Bronchial epithelial cell (primary cell): ENCODE measurements around the gene GAMT. TPM values are rescaled to one million over a fixed set of nuclear protein-coding genes. Genes with fewer than 3 reads are reported as not detected.

ENCODE experiments used
- DNase-seq: peaks from one replicate; pipeline ENCODE4 v3.0.0-alpha.2; 2010; ENCODE audit warnings: low read depth
- FAIRE-seq: peaks from 2 replicates; lab custom pipeline; 2011; peaks lifted over from hg19 to GRCh38; lab: Jason Lieb, UNC
- H3K27me3 ChIP-seq: 2 replicates; pipeline ENCODE4 v1.5.1; 2011; ENCODE audit warnings: low read length; ENCODE audit not compliant: control insufficient read depth, insufficient read depth
- H3K36me3 ChIP-seq: 2 replicates; pipeline ENCODE4 v1.5.1; 2011; ENCODE audit warnings: low read length; ENCODE audit not compliant: control insufficient read depth, insufficient read depth
- H3K4me3 ChIP-seq: 2 replicates; pipeline ENCODE4 v1.5.1; 2011; ENCODE audit warnings: mild to moderate bottlenecking, low read depth, low read length, control low read depth
- total RNA-seq: library from RNA; depleted of rRNA; stranded (reverse); fragments of >200 nt; gene quantifications from 2 replicates; pipeline ENCODE4 v1.2.1, GENCODE V29; 2014
- TF ChIP-seq, protein P1 (sequence below): IDR thresholded peaks from 2 replicates; pipeline ENCODE4 v1.5.1; 2011; ENCODE audit warnings: mild to moderate bottlenecking, moderate library complexity, low read length, control low read depth, inconsistent platforms; ENCODE audit not compliant: insufficient read depth, severe bottlenecking

GAMT gene
- total RNA-seq, 1 donor from 2014 or later, result 6.8 TPM

DNA sequence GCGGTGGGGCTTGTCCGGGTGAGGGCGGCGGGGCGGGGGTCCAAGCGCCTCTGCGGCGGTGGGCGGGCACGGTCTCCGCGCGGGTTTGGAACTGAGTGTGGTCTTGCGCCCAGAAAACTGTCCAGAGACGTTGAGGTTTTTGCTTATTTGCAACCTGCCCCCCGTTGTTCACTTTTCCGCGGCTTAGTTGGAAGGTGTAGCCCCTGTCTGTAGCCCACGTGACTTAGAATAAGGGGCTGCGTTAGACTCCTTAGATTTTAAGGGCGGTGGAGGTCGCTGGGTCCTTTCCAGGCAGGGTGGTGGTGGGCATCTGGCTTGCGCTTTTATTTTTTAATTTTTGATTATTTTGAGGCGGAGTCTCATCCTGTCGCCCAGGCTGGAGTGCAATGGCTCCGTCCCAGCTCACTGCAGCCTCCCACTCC, 37.6 kb upstream of the GAMT start:
- TF ChIP-seq, protein P1, sequence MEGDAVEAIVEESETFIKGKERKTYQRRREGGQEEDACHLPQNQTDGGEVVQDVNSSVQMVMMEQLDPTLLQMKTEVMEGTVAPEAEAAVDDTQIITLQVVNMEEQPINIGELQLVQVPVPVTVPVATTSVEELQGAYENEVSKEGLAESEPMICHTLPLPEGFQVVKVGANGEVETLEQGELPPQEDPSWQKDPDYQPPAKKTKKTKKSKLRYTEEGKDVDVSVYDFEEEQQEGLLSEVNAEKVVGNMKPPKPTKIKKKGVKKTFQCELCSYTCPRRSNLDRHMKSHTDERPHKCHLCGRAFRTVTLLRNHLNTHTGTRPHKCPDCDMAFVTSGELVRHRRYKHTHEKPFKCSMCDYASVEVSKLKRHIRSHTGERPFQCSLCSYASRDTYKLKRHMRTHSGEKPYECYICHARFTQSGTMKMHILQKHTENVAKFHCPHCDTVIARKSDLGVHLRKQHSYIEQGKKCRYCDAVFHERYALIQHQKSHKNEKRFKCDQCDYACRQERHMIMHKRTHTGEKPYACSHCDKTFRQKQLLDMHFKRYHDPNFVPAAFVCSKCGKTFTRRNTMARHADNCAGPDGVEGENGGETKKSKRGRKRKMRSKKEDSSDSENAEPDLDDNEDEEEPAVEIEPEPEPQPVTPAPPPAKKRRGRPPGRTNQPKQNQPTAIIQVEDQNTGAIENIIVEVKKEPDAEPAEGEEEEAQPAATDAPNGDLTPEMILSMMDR, result no peak
- DNase-seq, result no peak
- no peak for FAIRE-seq
- H3K36me3 ChIP-seq, result peaks cover 20% of the 10 kb centered on the region
- H3K27me3 ChIP-seq, result no peaks in the 10 kb centered on the region
- peak overlapping the region; percentile 78 for H3K4me3 ChIP-seq

DNA sequence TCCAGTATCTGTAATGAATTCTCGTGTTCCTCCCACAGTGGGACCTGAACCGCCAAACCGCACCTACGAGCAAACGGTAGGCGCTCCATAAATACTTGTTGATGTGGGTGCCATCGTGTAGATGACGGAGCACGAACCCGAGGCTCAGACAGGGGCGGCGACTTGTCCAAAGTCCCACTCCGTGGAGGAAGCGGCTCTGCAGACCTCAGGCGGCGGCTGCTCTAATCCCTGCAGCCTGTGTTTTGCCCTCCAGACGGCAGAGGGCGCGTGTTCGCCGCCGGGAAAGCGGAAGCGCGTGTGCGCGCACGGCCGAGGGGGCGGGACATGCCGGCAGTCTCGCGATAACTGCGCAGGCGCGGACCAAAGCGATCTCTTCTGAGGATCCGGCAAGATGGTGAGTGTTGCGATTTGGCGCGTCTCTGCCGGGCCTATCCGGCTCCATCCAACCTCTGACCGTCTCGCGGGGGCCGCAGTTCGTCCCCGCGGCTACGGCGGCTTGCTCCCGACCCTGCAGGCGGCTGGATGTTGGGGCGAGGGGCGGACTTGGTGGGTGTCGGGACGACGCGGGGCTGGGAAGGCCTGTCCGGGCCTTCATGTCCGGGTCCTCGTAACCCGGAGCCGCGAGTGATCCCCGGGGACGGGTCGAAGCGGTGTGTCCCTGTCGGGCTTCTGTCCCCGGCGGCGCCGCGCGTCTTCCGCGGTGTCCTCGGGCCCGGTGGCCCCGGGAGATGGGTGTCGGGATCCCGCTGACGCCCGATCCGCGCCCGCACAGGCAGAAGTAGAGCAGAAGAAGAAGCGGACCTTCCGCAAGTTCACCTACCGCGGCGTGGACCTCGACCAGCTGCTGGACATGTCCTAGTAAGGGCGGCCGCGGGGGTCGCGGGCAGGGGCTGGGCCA, 36.9 kb upstream of the GAMT start, which contains the start of gene RPS15:
TSS of gene RPS15 (plus strand) at position 362 of the 898 bp plus-strand sequence. CDS start at position 392, 30 bp downstream.
- Histone ChIP-seq H3K4me3 (peak within 1 kb of the TSS; percentile 78), H3K36me3 (peaks cover 24% of the 10 kb centered on the region), H3K27me3 (no peaks in the 10 kb centered on the region)
- FAIRE-seq, result no peak
- TF ChIP-seq, protein P1, result peak; percentile 94
- DNase-seq, result peak; percentile 86

DNA sequence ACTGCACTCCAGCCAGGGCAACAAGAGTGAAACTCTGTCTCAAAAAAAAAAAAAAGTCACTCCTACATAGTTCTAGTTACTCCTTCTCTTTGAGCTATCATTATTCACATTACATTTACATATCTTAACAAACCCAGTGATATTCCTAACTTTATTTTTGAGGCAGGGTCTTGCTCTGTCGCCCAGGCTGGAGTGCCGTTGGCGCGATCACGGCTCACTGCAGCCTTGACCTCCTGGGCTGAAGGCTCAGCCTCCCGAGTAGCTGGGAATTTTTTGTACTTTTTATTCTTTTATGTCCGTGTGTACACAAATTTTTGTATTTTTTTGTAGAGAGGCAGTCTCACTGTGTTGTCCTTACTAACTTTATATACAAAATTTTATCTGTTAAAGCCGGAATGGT, 36.3 kb upstream of the GAMT start:
- TF ChIP-seq, protein P1, result no peak
- no peaks in the 10 kb centered on the region for H3K27me3 ChIP-seq
- peaks cover 30% of the 10 kb centered on the region for H3K36me3 ChIP-seq
- H3K4me3 ChIP-seq, result no peak overlapping the region
- FAIRE-seq (no peak), DNase-seq (no peak)

DNA sequence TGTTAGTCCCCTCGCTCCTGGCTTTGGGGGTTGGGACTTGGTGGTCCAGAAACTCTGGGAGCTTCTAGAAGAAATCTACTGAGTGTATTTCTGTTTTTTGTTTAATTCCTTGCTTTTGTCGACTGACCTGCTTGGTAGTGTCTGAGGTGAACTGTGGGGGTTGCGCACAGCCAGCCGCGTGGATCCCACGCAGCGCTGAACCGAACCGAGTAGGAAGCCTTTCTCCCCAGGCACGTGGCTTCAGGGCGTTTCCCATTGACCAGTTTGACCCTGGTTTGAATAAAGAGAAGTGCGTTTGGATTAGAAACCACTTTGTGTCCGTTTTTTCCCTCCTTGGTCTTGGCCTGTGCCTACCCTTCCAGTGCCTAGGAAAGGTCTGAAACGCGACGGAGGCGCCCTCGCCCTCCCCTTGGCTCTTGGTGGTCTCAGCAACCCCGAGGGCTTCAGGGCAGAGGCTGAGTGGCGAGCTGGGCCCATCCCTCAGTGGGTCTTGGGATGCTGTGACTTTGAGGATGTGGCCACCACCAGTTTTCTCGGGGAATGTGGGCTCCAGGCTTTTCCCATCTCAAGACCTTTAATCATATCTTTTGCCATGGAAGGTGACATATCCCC, 34.1 kb upstream of the GAMT start:
- FAIRE-seq (no peak), DNase-seq (no peak)
- Histone ChIP-seq H3K4me3 (no peak overlapping the region), H3K36me3 (peaks cover 32% of the 10 kb centered on the region), H3K27me3 (no peaks in the 10 kb centered on the region)
- TF ChIP-seq, protein P1, result no peak

DNA sequence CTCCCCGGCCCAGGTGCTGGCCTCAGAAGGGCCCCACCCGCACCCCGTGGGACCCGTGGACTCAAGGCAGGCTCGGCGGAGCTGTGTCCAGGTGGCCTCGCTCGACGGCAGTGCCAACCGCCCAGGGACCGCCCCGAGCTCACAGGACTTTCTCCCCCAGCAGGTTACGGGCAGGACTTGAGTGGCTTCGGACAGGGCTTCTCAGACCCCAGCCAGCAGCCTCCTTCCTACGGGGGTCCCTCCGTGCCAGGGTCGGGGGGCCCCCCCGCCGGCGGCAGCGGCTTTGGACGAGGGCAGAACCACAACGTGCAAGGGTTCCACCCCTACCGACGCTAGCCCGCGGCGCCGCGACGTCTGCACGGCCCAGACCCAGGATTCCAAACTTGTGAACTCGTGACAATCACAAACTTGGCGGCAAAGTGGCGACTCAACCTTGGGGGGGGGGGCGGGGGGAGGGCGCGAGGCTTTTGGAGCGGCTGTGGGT, 33.3 kb upstream of the GAMT start:
- Histone ChIP-seq H3K27me3 (no peaks in the 10 kb centered on the region), H3K4me3 (no peak overlapping the region), H3K36me3 (peaks cover 34% of the 10 kb centered on the region)
- TF ChIP-seq, protein P1, result no peak
- FAIRE-seq, result no peak
- no peak for DNase-seq
